Stimulated activated CD8-positive, alpha-beta memory T cell treated with anti-CD3 and anti-CD28 coated beads, Interleukin-7, amount 100 ng/mL, for 24 hours (primary cell): Measurements from ENCODE around the gene RPS2.
A peak's percentile ranks its signal among the peaks of the same experiment; 100 is the strongest.

ENCODE experiments used
- DNase-seq: peaks from one replicate; pipeline ENCODE4 v3.0.0-alpha.2; 2020; ENCODE audit warnings: low read depth

The RPS2 gene

GRCh38 chr16:1998852-1999801 lies 34.5 kb upstream of the RPS2 start:
- no peak for DNase-seq

- DNase-seq: no peak
These were observed 33.8 kb upstream of the RPS2 start for GRCh38 chr16:1998360-1998835.

DNA sequence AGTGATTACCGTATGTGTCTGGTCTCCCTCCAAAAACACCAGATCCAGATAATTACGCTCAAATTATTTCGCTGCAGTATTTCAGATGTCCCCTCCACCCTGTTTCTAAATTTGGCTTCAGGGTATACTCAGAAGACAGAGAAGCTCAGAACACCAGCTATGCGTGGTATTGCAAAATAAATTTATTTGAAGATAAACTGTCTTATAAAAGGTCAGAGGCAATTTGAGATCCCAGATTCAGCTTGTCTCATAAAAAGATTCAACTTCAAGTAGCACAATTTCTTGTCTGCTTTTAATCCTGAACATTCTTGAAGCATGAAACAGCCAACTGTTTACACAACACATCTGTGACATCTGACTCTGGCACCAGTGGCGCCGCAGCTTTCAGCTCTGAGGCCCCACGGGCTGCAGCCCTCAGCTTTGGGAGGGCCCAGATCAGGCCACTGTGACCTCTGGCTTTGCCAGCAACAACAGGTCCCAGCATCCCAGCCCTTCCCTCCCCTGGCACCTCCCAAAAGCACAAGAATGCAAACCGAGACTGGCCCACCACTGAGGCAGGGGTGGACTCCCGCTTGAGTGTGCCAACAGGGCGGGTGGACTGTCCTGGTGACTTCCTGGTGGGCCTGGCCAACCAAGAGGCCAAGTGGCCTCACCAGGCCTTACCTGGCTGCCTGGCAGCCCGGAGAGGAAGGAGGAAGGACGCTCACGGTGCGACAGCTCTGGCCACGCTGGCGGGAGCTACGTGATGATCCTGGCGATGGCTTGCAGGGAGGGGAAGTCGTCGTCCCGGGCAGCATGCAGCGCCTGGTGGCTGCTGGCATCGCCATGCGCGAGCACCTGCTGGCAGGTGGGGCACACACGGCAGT lies 33.1 kb upstream of the RPS2 start:
- DNase-seq: no peak

GRCh38 chr16:1993731-1994131 lies 29.1 kb upstream of the RPS2 start:
- DNase-seq: no peak

DNA sequence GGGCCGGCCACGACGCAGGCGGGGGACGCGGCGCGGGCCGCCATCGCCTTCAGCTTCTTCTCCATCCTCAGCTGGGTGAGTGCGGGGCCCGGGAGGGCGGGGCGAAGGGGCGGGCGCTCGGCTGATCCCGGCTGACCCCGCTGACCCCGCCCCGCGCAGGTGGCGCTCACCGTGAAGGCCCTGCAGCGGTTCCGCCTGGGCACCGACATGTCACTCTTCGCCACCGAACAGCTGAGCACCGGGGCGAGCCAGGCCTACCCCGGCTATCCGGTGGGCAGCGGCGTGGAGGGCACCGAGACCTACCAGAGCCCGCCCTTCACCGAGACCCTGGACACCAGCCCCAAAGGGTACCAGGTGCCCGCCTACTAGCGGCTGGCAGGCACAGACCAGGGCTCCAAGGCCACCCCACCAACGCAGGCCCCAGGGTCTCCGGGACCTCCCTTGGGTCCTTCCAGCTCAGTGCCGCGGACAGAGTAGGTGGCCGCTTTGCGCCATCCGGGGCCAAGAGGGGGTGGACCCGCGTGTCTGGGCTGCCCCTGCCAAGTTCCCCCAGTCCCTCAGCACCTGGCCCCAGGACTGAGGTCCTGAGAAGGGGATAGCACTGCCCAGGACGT lies 28.2 kb upstream of the RPS2 start:
- no peak for DNase-seq

- DNase-seq: peak; percentile 93
These were observed 27.5 kb upstream of the RPS2 start for GRCh38 chr16:1991948-1992703.

- no peak for DNase-seq
These were observed 26.9 kb upstream of the RPS2 start for GRCh38 chr16:1991588-1991947.

DNA sequence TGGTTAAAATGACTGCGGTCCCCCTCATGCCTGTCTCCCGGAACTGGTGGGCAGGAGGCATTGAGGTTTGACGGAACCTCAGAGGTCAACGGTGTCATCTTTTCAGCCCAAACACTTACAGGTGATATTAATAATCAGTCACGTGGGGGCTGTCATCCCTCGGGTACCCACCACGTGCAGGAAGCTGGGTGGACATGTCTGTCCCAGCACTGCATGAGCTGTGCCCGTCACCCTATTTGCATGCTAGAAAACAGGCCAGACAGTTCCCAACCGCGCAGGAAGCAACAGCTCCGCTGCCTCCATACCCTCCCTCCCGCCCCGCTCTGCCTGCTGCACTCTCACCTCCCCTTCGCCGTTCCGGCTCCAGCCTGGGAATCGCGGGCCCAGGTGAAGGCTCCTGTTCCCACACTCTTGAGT lies 26.5 kb upstream of the RPS2 start:
- no peak for DNase-seq

DNA sequence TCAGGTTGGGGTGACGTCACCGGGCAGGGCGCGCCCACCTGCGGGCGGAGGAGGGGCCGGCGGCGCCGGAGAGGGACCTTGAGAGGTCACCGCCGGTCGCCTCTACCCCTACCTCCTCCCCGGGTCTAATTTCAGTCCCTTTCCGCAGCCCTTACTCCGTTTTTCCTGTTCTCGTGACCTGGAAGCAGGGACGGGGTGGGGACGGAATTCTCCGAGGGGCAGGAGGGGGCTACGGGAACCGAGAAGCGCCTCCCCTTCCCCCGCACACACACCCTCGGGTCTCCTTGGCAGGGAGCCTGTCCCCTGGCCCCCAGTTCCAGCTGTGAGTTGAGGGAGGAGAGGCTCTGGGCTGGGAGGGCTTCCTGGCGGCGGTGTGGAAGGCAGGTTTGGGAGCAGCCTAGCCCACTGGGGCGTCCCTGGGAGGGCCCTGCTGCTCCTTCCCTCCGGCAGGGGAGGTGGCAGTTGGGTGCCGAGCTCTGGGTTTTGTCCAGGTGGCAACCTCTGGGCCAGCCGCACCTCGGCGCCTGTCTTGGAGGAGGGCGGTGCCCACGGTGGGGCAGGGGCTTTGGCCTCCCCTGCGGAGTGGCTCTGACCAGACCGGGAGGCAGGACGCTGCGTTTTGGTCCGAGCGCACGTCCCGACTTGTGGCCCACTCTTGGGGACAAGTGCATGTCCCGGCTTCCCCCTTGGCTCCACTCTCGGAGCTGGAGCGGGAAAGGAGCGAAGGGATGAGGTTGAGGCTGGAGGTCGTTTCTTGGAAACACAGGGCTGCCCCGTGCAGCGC lies 25.9 kb upstream of the RPS2 start:
- DNase-seq: no peak

DNA sequence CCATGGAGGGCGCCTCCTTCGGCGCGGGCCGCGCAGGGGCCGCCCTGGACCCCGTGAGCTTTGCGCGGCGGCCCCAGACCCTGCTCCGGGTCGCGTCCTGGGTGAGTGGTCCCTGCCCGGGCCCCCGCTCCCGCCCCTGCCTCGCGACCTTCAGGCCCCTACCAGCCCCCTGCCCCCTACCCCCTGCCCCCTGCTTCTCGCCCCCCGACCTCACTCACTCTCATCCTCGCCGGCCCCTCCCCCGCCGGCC lies 25.4 kb upstream of the RPS2 start:
- no peak for DNase-seq

DNA sequence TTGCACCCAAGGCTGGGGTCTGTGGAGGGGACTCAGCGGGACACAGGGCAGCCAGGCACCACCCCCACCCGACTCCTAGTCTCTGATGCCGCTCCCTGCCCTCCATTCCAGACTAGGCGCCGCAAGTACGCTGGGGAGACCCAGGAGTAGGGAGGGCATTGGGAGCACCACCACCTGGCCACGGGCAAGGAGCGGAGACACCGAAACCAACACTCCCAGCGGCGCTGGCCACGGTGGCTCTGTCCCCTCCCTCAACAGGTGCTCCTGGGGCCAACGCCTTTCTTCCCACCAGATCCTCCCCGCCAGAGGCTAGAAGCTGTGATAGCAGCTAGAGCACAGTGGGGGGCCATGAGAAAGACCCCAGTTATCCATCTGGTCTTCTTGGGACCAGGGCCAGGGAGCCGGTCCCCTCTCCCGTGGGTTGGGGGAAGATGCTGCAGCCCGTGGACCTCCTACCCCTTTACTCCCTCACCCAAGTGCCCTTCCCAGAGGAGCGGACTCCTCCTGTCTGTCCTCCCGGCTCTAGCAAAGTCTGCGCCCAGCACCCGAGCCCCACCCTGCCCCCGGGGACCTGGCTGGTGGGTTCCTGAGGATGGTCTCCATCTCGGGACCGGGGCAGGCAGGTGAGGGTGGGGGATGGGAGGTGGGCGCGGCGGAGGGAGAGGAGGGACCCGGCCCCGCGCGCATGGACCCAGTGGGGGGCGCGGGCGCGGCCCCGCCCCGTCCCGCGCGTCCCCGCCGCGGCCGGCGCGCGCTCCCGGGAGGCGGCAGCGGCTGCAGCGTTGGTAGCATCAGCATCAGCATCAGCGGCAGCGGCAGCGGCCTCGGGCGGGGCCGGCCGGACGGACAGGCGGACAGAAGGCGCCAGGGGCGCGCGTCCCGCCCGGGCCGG lies 24.8 kb upstream of the RPS2 start, which contains the start of gene SYNGR3:
Gene SYNGR3, plus strand, starts transcription at position 762 of the 892 bp plus-strand sequence. CDS start 133 bp downstream, outside the sequence.
- DNase-seq: no peak

- no peak for DNase-seq
These were observed 22.6 kb upstream of the RPS2 start for GRCh38 chr16:1987198-1987597.

- no peak for DNase-seq
These were observed 21.0 kb upstream of the RPS2 start for GRCh38 chr16:1985466-1986150.

- no peak for DNase-seq
These were observed 20.0 kb upstream of the RPS2 start for GRCh38 chr16:1984347-1985225.

GRCh38 chr16:1983544-1984346 lies 19.1 kb upstream of the RPS2 start, which contains the start of gene GFER:
Gene GFER, plus strand, starts transcription at chr16:1984193. Its CDS starts 26 bp downstream, at chr16:1984219.
- DNase-seq: no peak

DNA sequence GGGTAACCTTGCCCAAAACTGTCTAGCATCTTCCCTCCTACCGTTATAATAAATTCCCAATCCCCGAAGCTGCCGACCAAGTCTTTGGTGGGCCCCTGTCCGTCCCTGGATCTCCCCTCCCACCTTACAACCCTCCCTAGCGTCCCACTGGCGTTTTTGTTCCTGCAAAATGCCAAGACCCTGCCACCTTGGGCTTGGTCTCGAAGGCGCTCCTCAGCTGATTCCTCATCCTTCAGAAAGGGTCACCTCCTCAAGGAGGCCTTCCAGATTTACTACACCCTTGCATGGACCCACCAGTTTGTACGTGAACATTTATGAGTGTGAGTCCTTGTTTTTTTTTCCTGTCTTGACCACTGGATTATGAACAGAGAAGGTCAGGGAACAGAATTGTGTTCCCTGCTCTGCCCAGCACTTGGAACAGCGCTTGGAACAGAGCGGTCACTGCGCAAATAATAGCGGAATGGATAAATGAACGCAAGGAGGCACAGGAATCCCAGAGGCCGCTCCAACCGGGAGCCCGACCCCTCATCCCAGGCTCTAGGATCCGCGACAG lies 18.4 kb upstream of the RPS2 start:
- DNase-seq: no peak

- DNase-seq: no peak
These were observed 17.4 kb upstream of the RPS2 start for GRCh38 chr16:1982013-1982433.
